Ishikawa (cell line): ENCODE results near the gene DENND11.

Experiments used
- EGR1 ChIP-seq: IDR thresholded peaks from 2 replicates; pipeline ENCODE4 v1.6.1; 2012
- TAF1 ChIP-seq: IDR thresholded peaks from 2 replicates; pipeline ENCODE4 v1.6.1; 2012; ENCODE audit warnings: low read depth, mild to moderate bottlenecking
- ZBTB7A ChIP-seq: IDR thresholded peaks from 2 replicates; pipeline ENCODE4 v1.6.1; 2012; ENCODE audit warnings: low read depth
- TF ChIP-seq, protein P1 (sequence below): IDR thresholded peaks from 2 replicates; pipeline ENCODE4 v1.6.1; 2012; ENCODE audit warnings: low read depth, mild to moderate bottlenecking

DNA sequence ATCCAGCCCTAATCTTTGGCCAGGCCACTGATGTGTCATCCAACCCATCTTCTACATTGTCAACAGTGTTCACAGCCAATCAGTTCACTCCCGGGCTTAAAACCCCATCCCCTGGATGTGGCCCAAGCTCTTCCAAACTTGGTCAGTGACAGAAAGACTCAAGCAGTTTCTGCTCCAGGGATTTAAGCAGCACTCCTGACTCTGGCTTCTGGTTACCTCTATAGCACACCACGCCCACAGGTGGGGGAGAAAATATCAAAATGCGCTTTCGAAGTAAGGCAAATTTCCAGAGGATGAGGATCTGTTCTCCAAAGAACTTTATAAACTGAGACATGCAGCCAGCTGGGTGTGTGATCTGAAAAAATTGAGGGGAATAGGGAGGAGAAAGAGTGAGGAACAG is 35.9 kb downstream of the DENND11 start:
- TF ChIP-seq TAF1 (no peak), EGR1 (no peak), ZBTB7A (no peak)
- TF ChIP-seq, protein P1, sequence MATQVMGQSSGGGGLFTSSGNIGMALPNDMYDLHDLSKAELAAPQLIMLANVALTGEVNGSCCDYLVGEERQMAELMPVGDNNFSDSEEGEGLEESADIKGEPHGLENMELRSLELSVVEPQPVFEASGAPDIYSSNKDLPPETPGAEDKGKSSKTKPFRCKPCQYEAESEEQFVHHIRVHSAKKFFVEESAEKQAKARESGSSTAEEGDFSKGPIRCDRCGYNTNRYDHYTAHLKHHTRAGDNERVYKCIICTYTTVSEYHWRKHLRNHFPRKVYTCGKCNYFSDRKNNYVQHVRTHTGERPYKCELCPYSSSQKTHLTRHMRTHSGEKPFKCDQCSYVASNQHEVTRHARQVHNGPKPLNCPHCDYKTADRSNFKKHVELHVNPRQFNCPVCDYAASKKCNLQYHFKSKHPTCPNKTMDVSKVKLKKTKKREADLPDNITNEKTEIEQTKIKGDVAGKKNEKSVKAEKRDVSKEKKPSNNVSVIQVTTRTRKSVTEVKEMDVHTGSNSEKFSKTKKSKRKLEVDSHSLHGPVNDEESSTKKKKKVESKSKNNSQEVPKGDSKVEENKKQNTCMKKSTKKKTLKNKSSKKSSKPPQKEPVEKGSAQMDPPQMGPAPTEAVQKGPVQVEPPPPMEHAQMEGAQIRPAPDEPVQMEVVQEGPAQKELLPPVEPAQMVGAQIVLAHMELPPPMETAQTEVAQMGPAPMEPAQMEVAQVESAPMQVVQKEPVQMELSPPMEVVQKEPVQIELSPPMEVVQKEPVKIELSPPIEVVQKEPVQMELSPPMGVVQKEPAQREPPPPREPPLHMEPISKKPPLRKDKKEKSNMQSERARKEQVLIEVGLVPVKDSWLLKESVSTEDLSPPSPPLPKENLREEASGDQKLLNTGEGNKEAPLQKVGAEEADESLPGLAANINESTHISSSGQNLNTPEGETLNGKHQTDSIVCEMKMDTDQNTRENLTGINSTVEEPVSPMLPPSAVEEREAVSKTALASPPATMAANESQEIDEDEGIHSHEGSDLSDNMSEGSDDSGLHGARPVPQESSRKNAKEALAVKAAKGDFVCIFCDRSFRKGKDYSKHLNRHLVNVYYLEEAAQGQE, result no peak
